B cell (primary cell): Measurements from ENCODE around the gene PREX1. TPM values are rescaled to one million over a fixed set of nuclear protein-coding genes. Genes with fewer than 3 reads are reported as not detected.

ENCODE experiments used
- ATAC-seq: fragments of 200-7000 bp; cut with Tn5 transposase; one replicate; pipeline ENCODE4 v1.10.0; 2021; ENCODE audit warnings: low read depth, mild to moderate bottlenecking, moderate number of reproducible peaks, moderate library complexity
- CTCF ChIA-PET: fragments of 350-600 bp; sonication (Branson Sonifier 250); formaldehyde crosslinking; loops from one replicate; lab custom pipeline; 2021; ENCODE audit warnings: antibody characterized with exemption, inconsistent platforms; lab: Charles Lee
- POLR2A ChIA-PET: fragments of 350-600 bp; sonication (Branson Sonifier 250); formaldehyde crosslinking; loops from one replicate; lab custom pipeline; 2021; ENCODE audit warnings: antibody characterized with exemption; lab: Charles Lee
- DNase-seq: peaks from one replicate; pipeline ENCODE4 v3.0.0; 2013
- H2AFZ ChIP-seq: 2 replicates; pipeline ENCODE4 v1.6.1; 2012; ENCODE audit warnings: mild to moderate bottlenecking, low read depth, low read length; ENCODE audit not compliant: insufficient read depth, poor library complexity, severe bottlenecking
- H3K27ac ChIP-seq, 2 donors: 1 replicate in 1 of 2; 2 replicates in 1 of 2; pipeline ENCODE4 v1.5.1; 2012 to 2013; ENCODE audit warnings: low read length in 2 of 2, mild to moderate bottlenecking in 2 of 2, moderate library complexity in 1 of 2
- H3K27me3 ChIP-seq, 4 experiments: fragments of 200-600 bp in 1 of 4; sonication (generic) in 1 of 4; replicated peaks in 1 of 4; 1 replicate in 2 of 4; 2 replicates in 2 of 4; pipeline versions ENCODE4 v1.6.1 to v1.7.0; 2013 to 2016; ENCODE audit warnings: low read length in 3 of 4, mild to moderate bottlenecking in 2 of 4, mixed read lengths in 1 of 4, moderate library complexity in 1 of 4; ENCODE audit not compliant: insufficient read depth in 4 of 4, control insufficient read depth in 3 of 4; ENCODE audit errors: control extremely low read depth in 1 of 4
- H3K36me3 ChIP-seq, 2 experiments: replicated peaks in 1 of 2; 1 replicate in 1 of 2; 2 replicates in 1 of 2; pipeline versions ENCODE4 v1.6.1 to v1.7.1; 2013; ENCODE audit warnings: low read length in 1 of 2; ENCODE audit not compliant: insufficient read depth in 2 of 2, control insufficient read depth in 1 of 2; ENCODE audit errors: control extremely low read depth in 1 of 2, extremely low read depth in 1 of 2
- H3K4me1 ChIP-seq, 2 donors: fragments of 200-600 bp in 1 of 2; sonication (generic) in 1 of 2; 1 replicate in 1 of 2; 2 replicates in 1 of 2; pipeline versions ENCODE4 v1.5.1 to v1.6.1; 2013 to 2017; ENCODE audit warnings: low read length in 2 of 2; ENCODE audit not compliant: control insufficient read depth in 2 of 2, insufficient read depth in 2 of 2
- H3K4me2 ChIP-seq: replicated peaks from 2 replicates; pipeline ENCODE3; 2012; ENCODE audit warnings: mild to moderate bottlenecking, low read depth, low read length; ENCODE audit not compliant: poor library complexity, severe bottlenecking
- H3K4me3 ChIP-seq, 5 experiments: fragments of 200-600 bp in 1 of 5; sonication (generic) in 1 of 5; 1 replicate in 3 of 5; 2 replicates in 2 of 5; pipeline versions ENCODE4 v1.5.1 to v1.7.0; 2011 to 2016; ENCODE audit warnings: low read length in 4 of 5, mild to moderate bottlenecking in 4 of 5, low read depth in 2 of 5, control low read depth in 1 of 5, moderate library complexity in 1 of 5; ENCODE audit not compliant: insufficient read depth in 1 of 5; ENCODE audit errors: control extremely low read depth in 1 of 5, extremely low read depth in 1 of 5
- H3K79me2 ChIP-seq: fragments of 200-600 bp; sonication (generic); one replicate; pipeline ENCODE4 v1.6.0; 2016; ENCODE audit warnings: low read length; ENCODE audit not compliant: control insufficient read depth, insufficient read depth
- H3K9ac ChIP-seq: fragments of 200-600 bp; sonication (generic); 2 replicates; pipeline ENCODE4 v1.6.1; 2017; ENCODE audit warnings: mild to moderate bottlenecking, low read length, moderate library complexity
- H3K9me3 ChIP-seq, 3 donors: one replicate each; pipeline versions ENCODE4 v1.6.1 to v1.7.1; 2013; ENCODE audit warnings: low read length in 2 of 3; ENCODE audit not compliant: control insufficient read depth in 2 of 3, insufficient read depth in 1 of 3; ENCODE audit errors: control extremely low read depth in 1 of 3
- H4K20me1 ChIP-seq: 2 replicates; pipeline ENCODE4 v1.6.0; 2012; ENCODE audit warnings: mild to moderate bottlenecking, low read length; ENCODE audit not compliant: insufficient read depth, control insufficient read depth, poor library complexity, severe bottlenecking
- H3K27ac Mint-ChIP-seq: one replicate; pipeline ENCODE4 v1.8.0; 2021; ENCODE audit warnings: mixed read lengths
- H3K27me3 Mint-ChIP-seq: one replicate; pipeline ENCODE4 v1.8.0; 2021; ENCODE audit warnings: mixed read lengths
- H3K4me1 Mint-ChIP-seq: one replicate; pipeline ENCODE4 v1.8.0; 2021; ENCODE audit warnings: mixed read lengths
- H3K4me3 Mint-ChIP-seq: one replicate; pipeline ENCODE4 v1.8.0; 2021; ENCODE audit warnings: mixed read lengths
- H3K9me3 Mint-ChIP-seq: one replicate; pipeline ENCODE4 v1.8.0; 2022; ENCODE audit warnings: mixed read lengths; ENCODE audit not compliant: insufficient read depth
- EZH2 ChIP-seq: IDR thresholded peaks from 2 replicates; pipeline ENCODE4 v1.6.1; 2012; ENCODE audit warnings: borderline replicate concordance, low read depth, mild to moderate bottlenecking, moderate library complexity, low read length; ENCODE audit not compliant: insufficient read depth, poor library complexity, severe bottlenecking
- WGBS: methylation state at CpG from one replicate; pipeline ENCODE4 v1.1.5; 2013; ENCODE audit warnings: missing lambda C conversion rate; ENCODE audit not compliant: insufficient coverage; 5-methylcytosine and 5-hydroxymethylcytosine counted together
- intact Hi-C: fragments of 100-400 bp; cut with micrococcal nuclease; formaldehyde crosslinking; loops from one replicate; pipeline ENCODE4 v1.10.0; 2022
- polyA plus RNA-seq: library from polyadenylated mRNA; depleted of rRNA; stranded (reverse); fragments of >200 nt; gene quantifications from 2 replicates; pipeline ENCODE4 v1.2.3, GENCODE V29; 2012
- total RNA-seq, 2 donors: library from RNA; stranded (reverse); fragments of 120-200 nt in 1 of 2; gene quantifications; 1 replicate in 1 of 2; 2 replicates in 1 of 2; pipeline versions ENCODE4 v1.2.3 to v1.2.4, GENCODE V29; 2013 to 2022
- TF ChIP-seq, protein P1 (sequence below): fragments of 200-600 bp; IDR thresholded peaks from one replicate; pipeline ENCODE4 v1.8.0; 2022; ENCODE audit warnings: antibody characterized with exemption, mild to moderate bottlenecking

The PREX1 gene
- total and polyA plus RNA-seq, 2 donors (not counting 1 experiment from before 2014, with no cell fraction given): 79.1 to 99.4 TPM

DNA sequence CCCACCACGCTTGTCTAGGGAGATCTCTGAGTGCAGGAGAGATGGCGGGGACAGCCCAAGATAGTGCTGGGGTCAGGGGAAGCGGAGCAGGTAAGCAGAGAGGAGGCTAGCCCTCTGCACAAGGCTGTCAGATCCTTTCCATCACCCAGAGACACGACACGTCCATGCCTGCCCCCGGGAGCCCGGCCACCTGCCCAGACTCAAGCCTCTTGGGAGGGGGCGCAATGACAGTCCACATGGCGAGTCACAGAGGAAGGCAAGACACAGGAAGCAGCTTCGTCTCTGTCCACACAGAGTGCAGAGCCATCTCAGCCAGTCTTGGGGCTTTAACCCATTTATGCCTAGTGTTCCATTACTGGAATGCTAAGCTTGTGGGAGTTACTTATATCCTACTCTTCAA lies 78.4 kb downstream of the PREX1 start:
- Mint-ChIP-seq H3K27ac (peak overlapping the region; percentile 70), H3K4me3 (peak overlapping the region; percentile 23), H3K27me3 (no peaks in the 10 kb centered on the region), H3K4me1 (peaks cover 77% of the 10 kb centered on the region), H3K9me3 (no peaks in the 10 kb centered on the region)
- Histone ChIP-seq H3K9me3 (peaks cover 0 to 14% (median 0%) of the 10 kb centered on the region in 3 donors), H2AFZ (no peak overlapping the region), H3K27ac (peak overlapping the region in 1 of 2 donors; percentile 62), H3K4me1 (peaks cover 73 to 77% of the 10 kb centered on the region in 2 donors), H3K27me3 (no peaks in the 10 kb centered on the region), H3K4me2 (peak overlapping the region; percentile 49), H3K36me3 (peaks cover 0 to 30% of the 10 kb centered on the region in 2 experiments), H4K20me1 (peaks cover 84% of the 10 kb centered on the region), H3K9ac (no peak overlapping the region), H3K4me3 (no peak overlapping the region), H3K79me2 (peaks cover 90% of the 10 kb centered on the region)
- TF ChIP-seq, protein P1, sequence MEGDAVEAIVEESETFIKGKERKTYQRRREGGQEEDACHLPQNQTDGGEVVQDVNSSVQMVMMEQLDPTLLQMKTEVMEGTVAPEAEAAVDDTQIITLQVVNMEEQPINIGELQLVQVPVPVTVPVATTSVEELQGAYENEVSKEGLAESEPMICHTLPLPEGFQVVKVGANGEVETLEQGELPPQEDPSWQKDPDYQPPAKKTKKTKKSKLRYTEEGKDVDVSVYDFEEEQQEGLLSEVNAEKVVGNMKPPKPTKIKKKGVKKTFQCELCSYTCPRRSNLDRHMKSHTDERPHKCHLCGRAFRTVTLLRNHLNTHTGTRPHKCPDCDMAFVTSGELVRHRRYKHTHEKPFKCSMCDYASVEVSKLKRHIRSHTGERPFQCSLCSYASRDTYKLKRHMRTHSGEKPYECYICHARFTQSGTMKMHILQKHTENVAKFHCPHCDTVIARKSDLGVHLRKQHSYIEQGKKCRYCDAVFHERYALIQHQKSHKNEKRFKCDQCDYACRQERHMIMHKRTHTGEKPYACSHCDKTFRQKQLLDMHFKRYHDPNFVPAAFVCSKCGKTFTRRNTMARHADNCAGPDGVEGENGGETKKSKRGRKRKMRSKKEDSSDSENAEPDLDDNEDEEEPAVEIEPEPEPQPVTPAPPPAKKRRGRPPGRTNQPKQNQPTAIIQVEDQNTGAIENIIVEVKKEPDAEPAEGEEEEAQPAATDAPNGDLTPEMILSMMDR: no peak
- TF ChIP-seq EZH2: no peak
- WGBS: 60% methylated on average over 9 of the region's 10 CpGs
- intact Hi-C loops: no loop called here
- ChIA-PET CTCF (interaction anchor here (1.9 kb wide), 1 partner anchor 155 kb away, joined by 8 read pairs; no protein-coding TSS in a partner anchor), POLR2A (no interaction called here)
- DNase-seq: no peak
- ATAC-seq: no peak

DNA sequence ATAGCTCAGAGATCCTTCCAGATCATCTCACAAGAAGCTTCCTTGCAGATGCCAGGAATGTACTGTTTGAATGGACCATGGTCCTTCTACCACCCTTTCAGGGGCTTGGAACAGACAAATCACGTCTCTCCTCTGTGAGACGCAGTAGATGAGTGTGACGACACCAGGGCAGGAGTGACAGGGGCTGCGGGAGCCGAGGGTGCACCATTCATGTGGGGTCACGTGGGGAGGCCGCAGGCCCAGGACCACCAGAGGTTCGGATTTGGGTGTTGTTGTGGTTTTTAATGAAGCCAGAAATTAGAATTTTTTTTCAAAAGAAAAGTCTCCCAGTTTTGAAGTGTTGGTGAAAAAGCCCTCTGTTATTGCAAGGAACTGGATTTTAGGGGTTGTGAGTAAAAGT lies 79.2 kb downstream of the PREX1 start:
- H3K27ac Mint-ChIP-seq: peak overlapping the region; percentile 60
- ATAC-seq (no peak), DNase-seq (no peak)
- Histone ChIP-seq H3K4me3 (no peak overlapping the region), H3K27me3 (no peaks in the 10 kb centered on the region), H3K9me3 (peaks cover 0 to 13% (median 0%) of the 10 kb centered on the region in 3 donors), H3K79me2 (peaks cover 90% of the 10 kb centered on the region), H3K36me3 (peaks cover 0 to 39% of the 10 kb centered on the region in 2 experiments), H4K20me1 (peaks cover 86% of the 10 kb centered on the region), H2AFZ (no peak overlapping the region), H3K27ac (peak overlapping the region; percentile 26 to 62), H3K9ac (no peak overlapping the region), H3K4me2 (peak overlapping the region; percentile 49), H3K4me1 (peaks cover 65 to 68% of the 10 kb centered on the region in 2 donors)
- CTCF ChIA-PET: interaction anchor here (1.9 kb wide), 1 partner anchor 156 kb away, joined by 8 read pairs; no protein-coding TSS in a partner anchor
- no peaks in the 10 kb centered on the region for H3K9me3 Mint-ChIP-seq
- no peaks in the 10 kb centered on the region for H3K27me3 Mint-ChIP-seq
- peaks cover 68% of the 10 kb centered on the region for H3K4me1 Mint-ChIP-seq
- WGBS: 92% methylated on average over 8 of the region's 8 CpGs
- POLR2A ChIA-PET: no interaction called here
- no peak overlapping the region for H3K4me3 Mint-ChIP-seq
- intact Hi-C loops: no loop called here
- no peak for TF ChIP-seq EZH2
- TF ChIP-seq, protein P1: no peak
